MM.1S (cell line): ENCODE measurements around the gene DDI2.

Experiments
- DNase-seq: peaks from one replicate; pipeline ENCODE4 v3.0.0-alpha.2; 2015
- H2AFZ ChIP-seq: fragments of 300-600 bp; sonication (generic); 2 replicates; pipeline ENCODE4 v1.6.0; 2016; ENCODE audit warnings: antibody characterized with exemption, low read length
- H3F3A ChIP-seq: fragments of 300-600 bp; sonication (generic); 2 replicates; pipeline ENCODE4 v1.6.1; 2016; ENCODE audit warnings: mild to moderate bottlenecking, antibody characterized with exemption, low read length, moderate library complexity, mixed read lengths; ENCODE audit not compliant: insufficient read depth
- H3K27ac ChIP-seq: fragments of 300-600 bp; sonication (generic); 2 replicates; pipeline ENCODE4 v1.5.1; 2016; ENCODE audit warnings: mild to moderate bottlenecking, low read length
- H3K27me3 ChIP-seq: fragments of 300-600 bp; sonication (generic); replicated peaks from 2 replicates; pipeline ENCODE4 v1.6.0; 2016; ENCODE audit warnings: low read length; ENCODE audit not compliant: insufficient read depth
- H3K36me3 ChIP-seq: fragments of 300-600 bp; sonication (generic); replicated peaks from 2 replicates; pipeline ENCODE4 v1.6.1; 2016; ENCODE audit warnings: mild to moderate bottlenecking, low read length, mixed read lengths; ENCODE audit not compliant: insufficient read depth
- H3K4me1 ChIP-seq: fragments of 300-600 bp; sonication (generic); 2 replicates; pipeline ENCODE4 v1.6.1; 2016; ENCODE audit warnings: low read length, mixed read lengths
- H3K4me2 ChIP-seq: fragments of 300-600 bp; sonication (generic); 2 replicates; pipeline ENCODE4 v1.6.0; 2016; ENCODE audit warnings: low read depth, low read length
- H3K4me3 ChIP-seq: fragments of 300-600 bp; sonication (generic); 2 replicates; pipeline ENCODE4 v1.5.1; 2016; ENCODE audit warnings: low read length, mixed read lengths
- H3K79me2 ChIP-seq: fragments of 300-600 bp; sonication (generic); 2 replicates; pipeline ENCODE4 v1.6.1; 2016; ENCODE audit warnings: mixed run types, low read length, mixed read lengths
- H3K9ac ChIP-seq: fragments of 300-600 bp; sonication (generic); 2 replicates; pipeline ENCODE4 v1.6.1; 2016; ENCODE audit warnings: low read length, mixed read lengths
- H3K9me2 ChIP-seq: fragments of 300-600 bp; sonication (generic); replicated peaks from 2 replicates; pipeline ENCODE4 v1.6.1; 2016; ENCODE audit warnings: mild to moderate bottlenecking, low read length, mixed read lengths; ENCODE audit not compliant: insufficient read depth
- H3K9me3 ChIP-seq: fragments of 300-600 bp; sonication (generic); replicated peaks from 2 replicates; pipeline ENCODE4 v1.6.1; 2016; ENCODE audit warnings: mild to moderate bottlenecking, low read length, mixed read lengths; ENCODE audit not compliant: insufficient read depth
- H4K20me1 ChIP-seq: fragments of 300-600 bp; sonication (generic); 2 replicates; pipeline ENCODE4 v1.6.1; 2016; ENCODE audit warnings: mild to moderate bottlenecking, low read length, moderate library complexity, mixed read lengths; ENCODE audit not compliant: insufficient read depth
- CTCF ChIP-seq: fragments of 300-600 bp; sonication (generic); IDR thresholded peaks from 2 replicates; pipeline ENCODE4 v1.5.1; 2016; ENCODE audit warnings: antibody characterized with exemption, low read length, mixed read lengths
- EZH2 ChIP-seq: fragments of 300-600 bp; sonication (generic); optimal IDR thresholded peaks from 2 replicates; pipeline ENCODE3; 2017; ENCODE audit warnings: low read depth, mild to moderate bottlenecking, antibody characterized with exemption, low read length, mixed read lengths
- EZH2phosphoT487 ChIP-seq: fragments of 300-600 bp; sonication (generic); IDR thresholded peaks from 2 replicates; pipeline ENCODE4 v1.6.1; 2018; ENCODE audit warnings: antibody characterized with exemption, low read length

Gene DDI2

GRCh38 chr1:15682936-15683341 is 65.7 kb downstream of the DDI2 start:
- H3K79me2 ChIP-seq: peaks cover 35% of the 10 kb centered on the region
- no peak overlapping the region for H3K9ac ChIP-seq
- H3K9me3 ChIP-seq: no peaks in the 10 kb centered on the region
- no peak overlapping the region for H3K4me2 ChIP-seq
- H3K4me1 ChIP-seq: peaks cover 6% of the 10 kb centered on the region; the same call in 1 of the 2 replicates
- no peak for DNase-seq
- no peak overlapping the region for H2AFZ ChIP-seq
- no peak for TF ChIP-seq EZH2
- TF ChIP-seq EZH2phosphoT487: no peak
- no peak for TF ChIP-seq CTCF
- H3K9me2 ChIP-seq: no peaks in the 10 kb centered on the region
- peaks cover 7% of the 10 kb centered on the region; the same call in 1 of the 2 replicates for H3F3A ChIP-seq
- no peaks in the 10 kb centered on the region for H4K20me1 ChIP-seq
- no peaks in the 10 kb centered on the region for H3K27me3 ChIP-seq
- no peak overlapping the region for H3K27ac ChIP-seq
- no peaks in the 10 kb centered on the region for H3K36me3 ChIP-seq
- no peak overlapping the region for H3K4me3 ChIP-seq

- peaks cover 6% of the 10 kb centered on the region; the same call in 1 of the 2 replicates for H3K4me1 ChIP-seq
Measured at GRCh38 chr1:15683345-15684039, 66.2 kb downstream of the DDI2 start.

DNA sequence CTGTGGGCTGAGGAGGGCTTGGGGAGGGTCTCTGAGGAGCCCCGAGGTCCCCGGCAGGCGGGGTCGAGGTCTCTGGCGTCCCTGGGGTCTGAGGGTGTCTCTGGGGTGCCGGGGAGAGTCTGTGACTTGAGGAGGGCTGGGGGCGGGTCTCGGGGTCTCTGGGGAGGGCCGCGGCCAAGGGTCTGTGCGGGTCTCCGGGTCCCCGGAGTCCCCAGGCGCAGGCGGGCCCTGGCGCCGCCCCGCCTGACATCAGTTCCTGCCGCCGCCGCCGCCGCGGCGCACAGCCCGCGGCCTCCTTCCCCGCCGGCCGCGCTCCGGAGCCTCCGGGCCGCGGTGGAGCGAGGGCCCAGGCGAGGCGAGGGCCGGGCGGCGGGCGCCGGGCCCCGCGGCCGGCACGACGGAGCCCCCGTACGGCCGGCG is 66.8 kb downstream of the DDI2 start, which contains the start of gene PLEKHM2:
PLEKHM2 (plus strand) TSS at position 279 of the 420 bp plus-strand sequence. CDS start 239 bp downstream, outside the sequence.
- H3K27me3 ChIP-seq: no peaks in the 10 kb centered on the region
- peak; percentile 43 for DNase-seq
- H3K79me2 ChIP-seq: peaks cover 46% of the 10 kb centered on the region
- H3K27ac ChIP-seq: peak within 1 kb of the TSS; percentile 44; the same call in 1 of the 2 replicates
- H3F3A ChIP-seq: peaks cover 7% of the 10 kb centered on the region; the same call in 1 of the 2 replicates
- peak within 1 kb of the TSS; percentile 76 for H3K4me3 ChIP-seq
- H3K9ac ChIP-seq: peak within 1 kb of the TSS; percentile 96
- no peak for TF ChIP-seq EZH2phosphoT487
- TF ChIP-seq CTCF: no peak
- no peak for TF ChIP-seq EZH2
- no peaks in the 10 kb centered on the region for H3K9me2 ChIP-seq
- H2AFZ ChIP-seq: peak within 1 kb of the TSS; percentile 93
- no peaks in the 10 kb centered on the region for H4K20me1 ChIP-seq
- H3K4me2 ChIP-seq: peak within 1 kb of the TSS; percentile 98
- H3K9me3 ChIP-seq: no peaks in the 10 kb centered on the region
- peaks cover 6% of the 10 kb centered on the region; the same call in 1 of the 2 replicates for H3K4me1 ChIP-seq
- H3K36me3 ChIP-seq: no peaks in the 10 kb centered on the region

More at GRCh38 chr1:15683345-15684039, 66.2 kb downstream of the DDI2 start:
- peak overlapping the region; percentile 76 for H3K4me3 ChIP-seq
- peak overlapping the region; percentile 44; the same call in 1 of the 2 replicates for H3K27ac ChIP-seq
- no peaks in the 10 kb centered on the region for H3K9me3 ChIP-seq
- no peaks in the 10 kb centered on the region for H3K27me3 ChIP-seq
- H3K79me2 ChIP-seq: peaks cover 40% of the 10 kb centered on the region
- no peaks in the 10 kb centered on the region for H4K20me1 ChIP-seq
- H3K36me3 ChIP-seq: no peaks in the 10 kb centered on the region
- H3K9ac ChIP-seq: peak overlapping the region; percentile 96
- TF ChIP-seq EZH2phosphoT487 (no peak), EZH2 (no peak), CTCF (no peak)
- no peak for DNase-seq
- peak overlapping the region; percentile 98 for H3K4me2 ChIP-seq
- H2AFZ ChIP-seq: peak overlapping the region; percentile 93
- H3K9me2 ChIP-seq: no peaks in the 10 kb centered on the region
- H3F3A ChIP-seq: peaks cover 7% of the 10 kb centered on the region; the same call in 1 of the 2 replicates
